WERI-Rb-1 (cell line): ENCODE measurements around the gene GNAQ.

Experiments used
- DNase-seq: peaks from one replicate; pipeline ENCODE4 v3.0.0-alpha.2; 2020
- H3K27ac ChIP-seq: fragments of 250-450 bp; sonication (Bioruptor Pico); 2 replicates; pipeline ENCODE4 v1.5.1; 2020; ENCODE audit warnings: mild to moderate bottlenecking, moderate library complexity
- H3K27me3 ChIP-seq: fragments of 250-450 bp; sonication (Bioruptor Pico); 2 replicates; pipeline ENCODE4 v1.5.1; 2021; ENCODE audit warnings: mild to moderate bottlenecking, low read depth, moderate library complexity; ENCODE audit not compliant: insufficient read depth, severe bottlenecking
- H3K36me3 ChIP-seq: fragments of 250-450 bp; sonication (Bioruptor Pico); 2 replicates; pipeline ENCODE4 v1.5.1; 2020; ENCODE audit warnings: mild to moderate bottlenecking, moderate library complexity
- H3K4me3 ChIP-seq: 2 replicates; pipeline ENCODE4 v1.5.1; 2011; ENCODE audit warnings: low read depth, mild to moderate bottlenecking, control low read depth, low read length
- H3K9me3 ChIP-seq: fragments of 250-450 bp; sonication (Bioruptor Pico); 2 replicates; pipeline ENCODE4 v1.5.1; 2021; ENCODE audit warnings: mild to moderate bottlenecking, moderate library complexity; ENCODE audit not compliant: severe bottlenecking
- CTCF ChIP-seq: IDR thresholded peaks from 2 replicates; pipeline ENCODE4 v1.5.1; 2011; ENCODE audit warnings: low read depth, mild to moderate bottlenecking, control low read depth, inconsistent platforms, low read length

Gene GNAQ

GRCh38 chr9:77793849-77794248, 237.8 kb downstream of the GNAQ start:
- Histone ChIP-seq H3K9me3 (no peaks in the 10 kb centered on the region), H3K4me3 (no peak overlapping the region), H3K27ac (no peak overlapping the region), H3K36me3 (no peaks in the 10 kb centered on the region), H3K27me3 (no peaks in the 10 kb centered on the region)
- TF ChIP-seq CTCF: no peak
- DNase-seq: no peak

GRCh38 chr9:77789891-77790290, 241.7 kb downstream of the GNAQ start:
- Histone ChIP-seq H3K4me3 (no peak overlapping the region), H3K9me3 (no peaks in the 10 kb centered on the region), H3K36me3 (no peaks in the 10 kb centered on the region), H3K27ac (no peak overlapping the region), H3K27me3 (no peaks in the 10 kb centered on the region)
- TF ChIP-seq CTCF: no peak
- no peak for DNase-seq

- Histone ChIP-seq H3K36me3 (no peaks in the 10 kb centered on the region), H3K9me3 (no peaks in the 10 kb centered on the region), H3K27me3 (no peaks in the 10 kb centered on the region), H3K27ac (no peak overlapping the region), H3K4me3 (no peak overlapping the region)
- no peak for TF ChIP-seq CTCF
- no peak for DNase-seq
These were observed 246.3 kb downstream of the GNAQ start for GRCh38 chr9:77785341-77785740.

GRCh38 chr9:77783518-77783917, 248.1 kb downstream of the GNAQ start:
- no peaks in the 10 kb centered on the region for H3K36me3 ChIP-seq
- no peak overlapping the region for H3K4me3 ChIP-seq
- no peaks in the 10 kb centered on the region for H3K27me3 ChIP-seq
- no peak overlapping the region for H3K27ac ChIP-seq
- H3K9me3 ChIP-seq: no peaks in the 10 kb centered on the region
- TF ChIP-seq CTCF: no peak
- no peak for DNase-seq

- Histone ChIP-seq H3K36me3 (no peaks in the 10 kb centered on the region), H3K9me3 (no peaks in the 10 kb centered on the region), H3K4me3 (no peak overlapping the region), H3K27me3 (no peaks in the 10 kb centered on the region), H3K27ac (no peak overlapping the region)
- no peak for DNase-seq
- TF ChIP-seq CTCF: no peak
These were observed 252.6 kb downstream of the GNAQ start for GRCh38 chr9:77779010-77779409.

GRCh38 chr9:77773381-77773780, 258.2 kb downstream of the GNAQ start:
- DNase-seq: no peak
- H3K9me3 ChIP-seq: no peaks in the 10 kb centered on the region
- H3K27me3 ChIP-seq: no peaks in the 10 kb centered on the region
- no peak for TF ChIP-seq CTCF
- H3K4me3 ChIP-seq: no peak overlapping the region
- H3K27ac ChIP-seq: no peak overlapping the region
- no peaks in the 10 kb centered on the region for H3K36me3 ChIP-seq
